ENCODE data around the gene PRKAG2. TPM values are rescaled to one million over a fixed set of nuclear protein-coding genes. Genes with fewer than 3 reads are reported as not detected.

The PRKAG2 gene
- total and polyA plus RNA-seq, 8 donors: 7.4 to 16.7 (median 9.2) TPM

DNA sequence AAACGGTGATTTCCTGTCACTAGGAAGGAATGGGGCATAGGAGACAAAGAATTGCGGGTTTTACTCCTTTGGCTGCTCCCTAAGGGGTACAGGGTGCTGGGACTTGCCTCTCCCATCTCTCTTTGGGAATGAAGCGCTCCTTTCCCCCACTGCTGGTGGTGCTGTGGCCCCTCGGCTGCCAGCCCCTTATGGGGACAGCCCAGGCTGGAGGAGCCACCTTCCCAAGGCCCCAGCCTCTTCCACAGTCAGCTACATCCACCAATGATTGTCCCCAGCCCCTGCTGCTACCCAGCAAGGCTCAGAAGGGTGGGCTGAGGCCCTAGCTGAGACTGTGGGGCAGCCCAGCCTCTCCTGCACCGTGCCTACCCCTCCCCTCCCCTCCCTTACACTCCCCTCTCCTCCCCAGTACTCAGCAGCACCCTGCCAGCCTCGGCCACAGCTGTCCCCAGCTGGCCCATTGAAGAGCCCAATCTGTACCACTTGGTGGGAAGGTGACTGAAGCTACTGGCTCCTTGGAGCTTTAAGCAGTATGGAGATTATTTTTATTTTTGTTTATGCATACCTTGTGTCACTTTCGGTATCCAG lies 19.0 kb downstream of the PRKAG2 start:
- 78 to 84% methylated on average over 7 of the region's 7 CpGs for WGBS, 2 donors
- intact Hi-C loops (cut with DNase I): no loop called here
- H3K27me3 ChIP-seq: no peaks in the 10 kb centered on the region
- FAIRE-seq (no peak), DNase-seq (peak in 1 of 6 donors; percentile 25), ATAC-seq (no peak)
- H3K9me3 ChIP-seq: no peaks in the 10 kb centered on the region
- TF ChIP-seq, protein P1, sequence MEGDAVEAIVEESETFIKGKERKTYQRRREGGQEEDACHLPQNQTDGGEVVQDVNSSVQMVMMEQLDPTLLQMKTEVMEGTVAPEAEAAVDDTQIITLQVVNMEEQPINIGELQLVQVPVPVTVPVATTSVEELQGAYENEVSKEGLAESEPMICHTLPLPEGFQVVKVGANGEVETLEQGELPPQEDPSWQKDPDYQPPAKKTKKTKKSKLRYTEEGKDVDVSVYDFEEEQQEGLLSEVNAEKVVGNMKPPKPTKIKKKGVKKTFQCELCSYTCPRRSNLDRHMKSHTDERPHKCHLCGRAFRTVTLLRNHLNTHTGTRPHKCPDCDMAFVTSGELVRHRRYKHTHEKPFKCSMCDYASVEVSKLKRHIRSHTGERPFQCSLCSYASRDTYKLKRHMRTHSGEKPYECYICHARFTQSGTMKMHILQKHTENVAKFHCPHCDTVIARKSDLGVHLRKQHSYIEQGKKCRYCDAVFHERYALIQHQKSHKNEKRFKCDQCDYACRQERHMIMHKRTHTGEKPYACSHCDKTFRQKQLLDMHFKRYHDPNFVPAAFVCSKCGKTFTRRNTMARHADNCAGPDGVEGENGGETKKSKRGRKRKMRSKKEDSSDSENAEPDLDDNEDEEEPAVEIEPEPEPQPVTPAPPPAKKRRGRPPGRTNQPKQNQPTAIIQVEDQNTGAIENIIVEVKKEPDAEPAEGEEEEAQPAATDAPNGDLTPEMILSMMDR (IDR thresholded peaks at IDR 0.05): no peak
- H3K4me3 ChIP-seq: no peak overlapping the region
- H3K4me1 ChIP-seq: no peaks in the 10 kb centered on the region
- H3K36me3 ChIP-seq: no peaks in the 10 kb centered on the region
- H3K27ac ChIP-seq: no peak overlapping the region

DNA sequence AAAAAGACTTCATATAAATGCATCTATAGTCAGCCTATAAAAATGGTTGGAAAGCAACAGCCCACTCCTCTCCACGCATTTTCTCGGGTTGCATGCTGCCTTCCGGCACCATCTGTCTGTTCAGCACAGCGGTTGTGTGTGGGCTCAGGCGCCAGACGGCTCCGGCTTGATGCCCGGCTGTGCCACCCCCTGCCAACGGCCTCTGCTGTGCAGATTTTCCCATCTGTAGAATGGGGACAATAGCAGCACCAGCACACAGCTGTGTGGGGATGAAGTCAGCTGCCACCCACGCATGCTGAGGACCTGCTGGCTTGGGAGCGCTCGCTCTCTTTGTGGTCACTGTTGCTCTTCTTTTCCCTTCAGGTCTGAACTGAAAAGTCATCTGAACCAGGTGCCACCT lies 19.5 kb downstream of the PRKAG2 start:
- H3K36me3 ChIP-seq: no peaks in the 10 kb centered on the region
- no peak for ATAC-seq
- 92% methylated on average over 12 of the region's 12 CpGs for WGBS, 2 donors
- peak in 1 of 6 donors; percentile 36 for DNase-seq
- no peak overlapping the region for H3K4me3 ChIP-seq
- no peak overlapping the region for H3K27ac ChIP-seq
- FAIRE-seq: no peak
- TF ChIP-seq, protein P1 (IDR thresholded peaks at IDR 0.05): no peak
- intact Hi-C loops (cut with DNase I): no loop called here
- no peaks in the 10 kb centered on the region for H3K27me3 ChIP-seq
- no peaks in the 10 kb centered on the region for H3K4me1 ChIP-seq
- no peaks in the 10 kb centered on the region for H3K9me3 ChIP-seq

GRCh38 chr7:151856516-151856915 lies 20.4 kb downstream of the PRKAG2 start:
- DNase-seq (peak in 1 of 6 donors; percentile 27), FAIRE-seq (no peak), ATAC-seq (no peak)
- Histone ChIP-seq H3K4me1 (no peaks in the 10 kb centered on the region), H3K36me3 (no peaks in the 10 kb centered on the region), H3K27me3 (no peaks in the 10 kb centered on the region), H3K27ac (no peak overlapping the region), H3K4me3 (no peak overlapping the region), H3K9me3 (no peaks in the 10 kb centered on the region)
- 92 to 95% methylated on average over 16 of the region's 16 CpGs for WGBS, 2 donors
- TF ChIP-seq, protein P1 (IDR thresholded peaks at IDR 0.05): no peak
- intact Hi-C loops (cut with DNase I): no loop called here

DNA sequence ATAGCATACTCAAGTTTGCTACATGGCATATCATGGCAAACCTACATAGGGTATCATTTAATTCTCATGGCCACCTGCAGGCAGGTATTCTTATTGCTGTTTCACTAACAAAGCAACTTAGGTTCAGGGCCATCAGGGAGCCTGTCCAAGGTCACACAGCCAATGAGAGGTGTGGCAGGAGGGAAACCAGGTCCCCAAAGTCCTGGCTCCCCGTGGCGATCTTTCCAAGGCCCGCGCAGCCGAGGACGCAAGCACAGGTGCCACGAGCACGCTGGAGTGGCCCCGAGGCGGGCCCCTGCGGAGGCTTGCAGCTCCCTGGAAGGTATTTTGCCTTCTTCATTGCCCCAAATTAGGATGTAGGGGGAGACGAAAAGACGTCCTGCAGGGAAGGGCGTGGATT lies 20.8 kb downstream of the PRKAG2 start:
- no peak for FAIRE-seq
- WGBS, 2 donors: 79 to 80% methylated on average over 14 of the region's 14 CpGs

GRCh38 chr7:151854720-151855071 lies 22.2 kb downstream of the PRKAG2 start:
- no peaks in the 10 kb centered on the region for H3K9me3 ChIP-seq
- FAIRE-seq (no peak), DNase-seq (no peak), ATAC-seq (no peak)
- intact Hi-C loops (cut with DNase I): no loop called here
- TF ChIP-seq, protein P1 (IDR thresholded peaks at IDR 0.05): no peak
- H3K36me3 ChIP-seq: no peaks in the 10 kb centered on the region
- peaks cover 0 to 9% (median 4%) of the 10 kb centered on the region in 3 donors for H3K4me1 ChIP-seq
- H3K27ac ChIP-seq: no peak overlapping the region
- H3K4me3 ChIP-seq: no peak overlapping the region
- no peaks in the 10 kb centered on the region for H3K27me3 ChIP-seq
- WGBS, 2 donors: 88 to 91% methylated on average over 7 of the region's 7 CpGs

More for the DNA sequence above, 20.8 kb downstream of the PRKAG2 start:
- peak in 1 of 6 donors; percentile 38 for DNase-seq
- no peaks in the 10 kb centered on the region for H3K36me3 ChIP-seq
- no peak overlapping the region for H3K4me3 ChIP-seq
- intact Hi-C loops (cut with DNase I): no loop called here
- no peaks in the 10 kb centered on the region for H3K9me3 ChIP-seq
- TF ChIP-seq, protein P1 (IDR thresholded peaks at IDR 0.05): no peak
- no peak for ATAC-seq
- H3K4me1 ChIP-seq: peaks cover 0 to 3% (median 0%) of the 10 kb centered on the region in 3 donors
- no peaks in the 10 kb centered on the region for H3K27me3 ChIP-seq
- no peak overlapping the region for H3K27ac ChIP-seq
